GM23248 (cell line): ENCODE measurements around the gene NRF1. TPM values are rescaled to one million over a fixed set of nuclear protein-coding genes. Genes with fewer than 3 reads are reported as not detected.
A peak's percentile ranks its signal among the peaks of the same experiment; 100 is the strongest.
"Not testable (repeated sequence)": the region's sequence is repeated elsewhere in the genome, so short reads cannot be mapped to it uniquely, and the experiment has no call there.

ENCODE experiments used
- DNase-seq: peaks from one replicate; pipeline ENCODE4 v3.0.0-alpha.2; 2015
- H2AFZ ChIP-seq: fragments of 200-600 bp; sonication (generic); 2 replicates; pipeline ENCODE4 v1.6.1; 2016; ENCODE audit warnings: antibody characterized with exemption
- H3F3A ChIP-seq: fragments of 200-600 bp; sonication (generic); 2 replicates; pipeline ENCODE4 v1.6.1; 2016; ENCODE audit warnings: mild to moderate bottlenecking, antibody characterized with exemption, mixed run types; ENCODE audit not compliant: insufficient read depth
- H3K27ac ChIP-seq: fragments of 200-600 bp; sonication (generic); 2 replicates; pipeline ENCODE4 v1.5.1; 2016; ENCODE audit warnings: mild to moderate bottlenecking
- H3K27me3 ChIP-seq: fragments of 200-600 bp; sonication (generic); replicated peaks from 2 replicates; pipeline ENCODE4 v1.6.1; 2016; ENCODE audit warnings: mild to moderate bottlenecking; ENCODE audit not compliant: insufficient read depth
- H3K36me3 ChIP-seq: fragments of 200-600 bp; sonication (generic); 2 replicates; pipeline ENCODE4 v1.6.1; 2016; ENCODE audit warnings: low read depth, mild to moderate bottlenecking
- H3K4me1 ChIP-seq: fragments of 200-600 bp; sonication (generic); 2 replicates; pipeline ENCODE4 v1.6.1; 2016; ENCODE audit warnings: mild to moderate bottlenecking; ENCODE audit not compliant: insufficient read depth
- H3K4me2 ChIP-seq: fragments of 200-600 bp; sonication (generic); one replicate; pipeline ENCODE4 v1.6.1; 2016; ENCODE audit warnings: mild to moderate bottlenecking; ENCODE audit not compliant: unreplicated experiment
- H3K4me3 ChIP-seq: fragments of 200-600 bp; sonication (generic); 2 replicates; pipeline ENCODE4 v1.5.1; 2016; ENCODE audit warnings: mild to moderate bottlenecking
- H3K79me2 ChIP-seq: fragments of 200-600 bp; sonication (generic); 2 replicates; pipeline ENCODE4 v1.6.1; 2016; ENCODE audit warnings: mild to moderate bottlenecking; ENCODE audit not compliant: insufficient read depth
- H3K9ac ChIP-seq: fragments of 200-600 bp; sonication (generic); 2 replicates; pipeline ENCODE4 v1.6.1; 2016; ENCODE audit warnings: mild to moderate bottlenecking
- H3K9me2 ChIP-seq: fragments of 200-600 bp; sonication (generic); 2 replicates; pipeline ENCODE4 v1.6.1; 2016; ENCODE audit warnings: mixed run types, mild to moderate bottlenecking, moderate library complexity; ENCODE audit not compliant: insufficient read depth
- H3K9me3 ChIP-seq: fragments of 200-600 bp; sonication (generic); one replicate; pipeline ENCODE4 v1.6.1; 2017; ENCODE audit warnings: low read depth
- H4K20me1 ChIP-seq: fragments of 200-600 bp; sonication (generic); 2 replicates; pipeline ENCODE4 v1.6.0; 2016; ENCODE audit not compliant: insufficient read depth
- EZH2 ChIP-seq: fragments of 200-600 bp; sonication (generic); IDR thresholded peaks from 2 replicates; pipeline ENCODE4 v1.6.1; 2018; ENCODE audit warnings: antibody characterized with exemption, mild to moderate bottlenecking; ENCODE audit not compliant: insufficient read depth, poor library complexity, severe bottlenecking
- EZH2phosphoT487 ChIP-seq: fragments of 200-600 bp; sonication (generic); IDR thresholded peaks from 2 replicates; pipeline ENCODE4 v1.6.1; 2018; ENCODE audit warnings: antibody characterized with exemption, moderate library complexity, mild to moderate bottlenecking, low read depth; ENCODE audit not compliant: insufficient read depth
- WGBS, 2 experiments: methylation state at CpG; one replicate each; pipeline ENCODE4 v1.1.6; 2015 to 2017; ENCODE audit warnings: low lambda C conversion rate in 2 of 2, low coverage in 1 of 2; ENCODE audit errors: missing lambda C conversion rate in 2 of 2; 5-methylcytosine and 5-hydroxymethylcytosine counted together
- in situ Hi-C: fragments of 300-500 bp; cut with MboI; formaldehyde crosslinking; loops from 2 replicates; pipeline ENCODE4 v1.15.0; 2020
- polyA plus RNA-seq: library from polyadenylated mRNA; unstranded; fragments of >200 nt; fragmentation: Nextera tagmentation; extraction: Ambion mirVana; gene quantifications from 2 replicates; pipeline ENCODE4 v1.2.1, GENCODE V29; 2016
- total RNA-seq: library from RNA; depleted of rRNA; stranded (reverse); fragments of >200 nt; shearing (Covaris generic); gene quantifications from 2 replicates; pipeline ENCODE4 v1.2.3, GENCODE V29; 2014

The NRF1 gene
- total and polyA plus RNA-seq, 2 experiments from 2014 or later: 3.5 to 11.1 TPM

DNA sequence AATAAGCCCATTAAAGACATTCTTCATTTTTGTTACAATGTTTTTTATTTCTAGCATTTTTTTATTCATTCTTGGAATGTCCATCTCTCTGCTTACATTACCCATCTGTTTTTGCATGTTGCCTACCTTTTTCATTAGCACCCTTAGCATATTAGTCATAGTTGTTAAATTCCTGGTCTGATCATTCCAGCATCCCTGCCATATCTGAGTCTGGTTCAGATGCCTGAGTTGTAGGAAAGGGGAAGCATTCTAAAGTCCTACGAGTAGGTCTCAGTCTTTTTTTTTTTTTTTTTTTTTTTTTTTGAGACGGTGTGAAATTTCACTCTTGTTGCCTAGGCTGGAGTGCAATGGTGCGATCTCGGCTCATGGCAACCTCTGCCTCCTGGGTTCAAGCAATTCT, 19.7 kb upstream of the NRF1 start:
- H3K4me2 ChIP-seq: no peak overlapping the region
- H3K9me2 ChIP-seq: no peaks in the 10 kb centered on the region
- no peak overlapping the region for H3K9ac ChIP-seq
- H3K27ac ChIP-seq: no peak overlapping the region
- no peaks in the 10 kb centered on the region for H3K27me3 ChIP-seq
- no peaks in the 10 kb centered on the region for H3K9me3 ChIP-seq
- no peaks in the 10 kb centered on the region for H4K20me1 ChIP-seq
- H3F3A ChIP-seq: peaks cover 17% of the 10 kb centered on the region
- 95 to 97% methylated on average over 4 of the region's 4 CpGs for WGBS, 2 experiments
- TF ChIP-seq EZH2: no peak
- TF ChIP-seq EZH2phosphoT487: no peak
- in situ Hi-C loops: no loop called here
- no peaks in the 10 kb centered on the region for H3K36me3 ChIP-seq
- no peak overlapping the region for H2AFZ ChIP-seq
- H3K79me2 ChIP-seq: no peaks in the 10 kb centered on the region
- peaks cover 22% of the 10 kb centered on the region for H3K4me1 ChIP-seq
- H3K4me3 ChIP-seq: no peak overlapping the region
- DNase-seq: no peak

DNA sequence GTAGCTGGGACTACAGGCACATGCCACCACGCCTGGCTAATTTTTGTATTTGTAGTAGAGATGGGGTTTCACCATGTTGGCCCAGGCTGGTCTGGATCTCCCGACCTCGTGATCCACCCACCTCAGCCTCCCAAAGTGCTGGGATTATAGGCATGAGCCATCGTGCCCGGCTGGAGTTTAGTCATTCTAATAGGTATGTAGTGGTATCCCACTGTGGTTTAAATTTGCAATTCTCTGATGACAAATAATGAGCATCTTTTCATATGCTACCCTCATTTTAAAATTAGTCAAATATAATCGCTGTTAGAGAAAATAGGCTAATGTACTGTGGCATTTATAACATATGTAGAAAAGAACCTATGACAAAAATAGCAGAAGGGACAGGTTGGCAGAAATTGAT, 15.1 kb upstream of the NRF1 start:
- H3K79me2 ChIP-seq, in situ Hi-C loops, H3K4me3 ChIP-seq, H3K9me2 ChIP-seq, H2AFZ ChIP-seq, H3K9me3 ChIP-seq, H4K20me1 ChIP-seq, H3K36me3 ChIP-seq, H3K27me3 ChIP-seq: not testable (repeated sequence)
- Histone ChIP-seq H3K4me2 (peak overlapping the region; percentile 23), H3K4me1 (peaks cover 24% of the 10 kb centered on the region), H3K9ac (peak overlapping the region; percentile 30; the same call in 1 of the 2 replicates), H3K27ac (peak overlapping the region; percentile 59), H3F3A (peaks cover 22% of the 10 kb centered on the region)
- peak; percentile 83 for DNase-seq
- 19 to 23% methylated on average over 6 of the region's 6 CpGs for WGBS, 2 experiments

DNA sequence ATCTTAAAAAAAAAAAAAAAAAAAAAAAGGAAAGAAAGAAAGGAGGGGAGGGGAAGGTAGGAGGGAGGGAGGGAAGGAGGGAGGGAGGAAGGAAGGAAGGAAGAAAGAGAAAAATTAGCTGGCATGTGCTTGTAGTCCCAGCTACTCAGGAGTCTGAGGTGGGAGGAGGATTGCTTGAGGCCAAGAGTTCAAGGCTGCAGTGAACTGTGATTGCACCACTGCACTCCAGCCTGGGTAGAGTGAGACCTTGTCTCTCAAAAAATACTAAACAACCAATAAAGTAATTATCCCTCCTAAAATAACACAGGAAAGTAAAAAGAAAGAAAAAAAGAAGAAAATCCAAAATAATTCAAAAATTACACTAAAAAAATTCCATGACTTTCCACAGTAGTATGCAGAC, 13.8 kb upstream of the NRF1 start:
- H3F3A ChIP-seq: peaks cover 22% of the 10 kb centered on the region
- DNase-seq: no peak
- in situ Hi-C loops: no loop called here
- no peaks in the 10 kb centered on the region for H3K9me2 ChIP-seq
- no peaks in the 10 kb centered on the region for H4K20me1 ChIP-seq
- no peaks in the 10 kb centered on the region for H3K36me3 ChIP-seq
- peaks cover 24% of the 10 kb centered on the region for H3K4me1 ChIP-seq
- H3K27me3 ChIP-seq: no peaks in the 10 kb centered on the region
- TF ChIP-seq EZH2phosphoT487 (no peak), EZH2 (no peak)
- no peak overlapping the region for H3K4me2 ChIP-seq
- no peak overlapping the region for H3K4me3 ChIP-seq
- H3K9me3 ChIP-seq: no peaks in the 10 kb centered on the region
- no peaks in the 10 kb centered on the region for H3K79me2 ChIP-seq
- H3K27ac ChIP-seq: no peak overlapping the region
- no peak overlapping the region for H3K9ac ChIP-seq
- no peak overlapping the region for H2AFZ ChIP-seq

DNA sequence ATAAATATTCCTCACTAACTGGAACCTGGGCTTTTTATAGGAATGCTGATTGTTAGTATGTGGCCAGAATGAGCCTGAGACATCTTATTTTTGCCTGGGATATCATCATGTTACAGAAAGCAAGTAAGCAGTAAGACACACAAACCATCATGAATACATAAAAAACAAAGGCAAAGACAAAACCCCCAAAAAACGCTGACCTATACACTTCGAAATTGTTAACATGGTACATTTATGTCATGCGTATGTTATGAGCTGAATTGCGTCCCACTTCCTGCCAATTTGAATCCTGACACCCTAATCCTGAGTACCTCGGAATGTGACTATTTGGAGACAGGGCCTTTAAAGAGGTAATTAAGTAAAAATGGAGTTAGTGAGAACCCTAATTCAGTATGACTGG, 12.3 kb upstream of the NRF1 start:
- Histone ChIP-seq H3K36me3 (no peaks in the 10 kb centered on the region), H3F3A (peaks cover 22% of the 10 kb centered on the region), H3K79me2 (no peaks in the 10 kb centered on the region), H3K4me2 (no peak overlapping the region), H3K4me3 (no peak overlapping the region), H4K20me1 (no peaks in the 10 kb centered on the region), H3K27ac (no peak overlapping the region), H3K27me3 (no peaks in the 10 kb centered on the region), H3K9me3 (no peaks in the 10 kb centered on the region), H3K4me1 (peaks cover 24% of the 10 kb centered on the region), H3K9me2 (no peaks in the 10 kb centered on the region), H2AFZ (no peak overlapping the region), H3K9ac (no peak overlapping the region)
- no peak for DNase-seq
- 96 to 98% methylated on average over 5 of the region's 5 CpGs for whole genome bisulfite sequencing, 2 experiments
- in situ Hi-C loops: no loop called here
- TF ChIP-seq EZH2 (no peak), EZH2phosphoT487 (no peak)

DNA sequence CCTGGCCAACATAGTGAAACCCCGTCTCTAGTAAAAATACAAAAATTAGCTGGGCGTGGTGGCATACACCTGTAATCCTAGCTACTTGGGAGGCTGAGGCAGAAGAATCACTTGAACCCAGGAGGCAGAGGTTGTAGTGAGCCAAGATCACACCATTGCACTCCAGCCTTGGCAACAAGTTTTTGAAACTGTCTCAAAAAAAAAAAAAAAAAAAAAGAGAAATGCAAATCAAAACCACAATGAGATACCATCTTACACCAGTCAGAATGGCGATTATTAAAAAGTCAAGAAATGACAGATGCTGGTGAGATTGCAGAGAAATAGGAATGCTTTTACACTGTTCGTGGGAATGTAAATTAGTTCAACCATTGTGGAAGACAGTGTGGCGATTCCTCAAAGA, 7.9 kb upstream of the NRF1 start:
- H3K9ac ChIP-seq, H3K79me2 ChIP-seq, H3K9me3 ChIP-seq, DNase-seq, H3K27me3 ChIP-seq, in situ Hi-C loops, H3F3A ChIP-seq, H3K36me3 ChIP-seq, H3K4me1 ChIP-seq, H3K4me3 ChIP-seq, H3K9me2 ChIP-seq, H2AFZ ChIP-seq, H3K4me2 ChIP-seq, H3K27ac ChIP-seq, H4K20me1 ChIP-seq: not testable (repeated sequence)
- 72 to 76% methylated on average over 5 of the region's 5 CpGs for WGBS, 2 experiments

DNA sequence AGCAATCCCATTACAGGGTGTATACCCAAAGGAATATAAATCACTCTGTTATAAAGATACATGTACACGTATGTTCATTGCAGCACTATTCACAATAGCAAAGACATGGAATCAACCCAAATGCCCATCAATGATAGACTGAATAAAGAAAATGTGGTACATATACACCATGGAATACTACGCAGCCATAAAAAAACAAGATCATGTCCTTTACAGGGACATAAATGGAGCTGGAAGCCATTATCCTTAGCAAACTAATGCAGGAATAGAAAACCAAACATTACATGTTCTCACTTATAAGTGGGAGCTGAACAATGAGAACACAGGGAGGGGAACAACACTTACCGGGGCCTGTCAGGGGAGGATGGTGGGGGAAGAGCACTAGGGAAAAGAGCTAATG, 7.5 kb upstream of the NRF1 start:
- H3K9ac ChIP-seq, H3K36me3 ChIP-seq, H3K9me2 ChIP-seq, H4K20me1 ChIP-seq, in situ Hi-C loops, H3F3A ChIP-seq, H3K9me3 ChIP-seq, H2AFZ ChIP-seq, H3K4me2 ChIP-seq, H3K79me2 ChIP-seq, DNase-seq, H3K4me3 ChIP-seq, H3K27me3 ChIP-seq, H3K4me1 ChIP-seq, H3K27ac ChIP-seq: not testable (repeated sequence)
- 94 to 98% methylated on average over 3 of the region's 3 CpGs for WGBS, 2 experiments
